Urothelium cell line (cell line): ENCODE data around the gene KRT14.
A peak's percentile ranks its signal among the peaks of the same experiment; 100 is the strongest.
"Not testable (repeated sequence)": the region's sequence is repeated elsewhere in the genome, so short reads cannot be mapped to it uniquely, and the experiment has no call there.

Experiments
- DNase-seq: peaks from one replicate; pipeline ENCODE4 v3.0.0; 2011; ENCODE audit warnings: low spot score, mixed read lengths
- FAIRE-seq: peaks from 2 replicates; lab custom pipeline; 2011; peaks lifted over from hg19 to GRCh38; lab: Jason Lieb, UNC

The KRT14 gene

GRCh38 chr17:41623184-41623861 is 36.6 kb upstream of the KRT14 start:
- FAIRE-seq, DNase-seq: not testable (repeated sequence)

DNA sequence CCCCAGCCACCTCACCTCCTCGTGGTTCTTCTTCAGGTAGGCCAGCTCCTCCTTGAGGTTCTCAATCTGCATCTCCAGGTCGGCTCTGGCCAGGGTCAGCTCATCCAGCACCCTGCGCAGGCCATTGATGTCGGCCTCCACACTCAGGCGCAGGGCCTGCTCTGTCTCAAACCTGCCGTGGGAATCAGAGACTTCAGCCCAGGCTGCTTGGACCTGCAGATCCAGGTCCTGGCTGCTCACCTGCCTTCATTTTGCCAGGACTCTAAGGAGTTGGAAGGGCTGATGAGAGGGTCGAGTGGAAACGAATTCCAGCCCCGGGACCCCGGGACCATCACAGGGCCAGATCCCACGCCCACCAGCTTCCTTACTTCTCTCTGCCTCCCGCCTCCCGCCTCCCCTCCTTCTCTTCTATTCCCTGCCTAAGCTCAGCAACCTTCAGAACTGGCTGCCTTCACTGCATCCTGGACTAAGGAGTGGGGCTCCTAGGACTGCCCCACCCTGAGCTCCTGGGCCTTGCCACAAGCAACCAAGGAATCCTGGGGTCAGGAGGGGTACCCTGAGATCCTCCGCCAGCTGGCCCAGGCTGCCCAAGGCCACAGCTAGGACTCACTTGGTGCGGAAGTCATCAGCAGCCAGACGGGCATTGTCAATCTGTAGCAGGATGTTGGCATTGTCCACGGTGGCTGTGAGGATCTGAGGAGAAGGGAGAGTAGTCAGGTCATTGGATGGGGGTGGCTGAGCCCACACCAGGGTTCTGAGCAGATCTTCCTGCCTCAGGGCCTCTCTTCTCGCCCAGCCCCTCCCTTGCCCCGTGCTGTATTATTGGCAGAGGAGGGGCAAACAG is 35.9 kb upstream of the KRT14 start:
- DNase-seq = not testable (repeated sequence)
- FAIRE-seq = peak; percentile 35

DNA sequence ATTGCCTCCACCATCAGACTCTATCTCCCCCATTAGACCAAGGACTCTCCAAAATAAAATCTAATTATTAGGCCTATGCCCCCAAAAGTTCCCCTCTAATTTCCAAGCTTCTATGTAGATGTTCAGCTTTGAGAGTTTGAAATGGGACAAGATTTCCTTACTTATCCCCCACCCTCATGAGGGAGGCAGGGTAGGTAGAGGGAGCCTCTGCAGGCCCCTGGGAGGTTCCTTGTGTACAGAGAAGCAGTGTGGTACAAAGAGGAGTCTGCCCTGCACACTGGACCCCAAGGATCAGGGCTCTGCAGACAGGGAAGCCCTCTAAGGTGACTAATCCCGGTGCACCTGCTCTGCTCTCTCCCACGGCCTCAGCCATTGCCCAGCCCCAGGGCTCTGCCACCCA is 35.2 kb upstream of the KRT14 start:
- FAIRE-seq (no peak), DNase-seq (no peak)

- FAIRE-seq, DNase-seq: not testable (repeated sequence)
Measured at GRCh38 chr17:41621435-41621817, 34.7 kb upstream of the KRT14 start.

- DNase-seq (no peak), FAIRE-seq (no peak)
Measured at GRCh38 chr17:41620583-41621434, 34.1 kb upstream of the KRT14 start.

DNA sequence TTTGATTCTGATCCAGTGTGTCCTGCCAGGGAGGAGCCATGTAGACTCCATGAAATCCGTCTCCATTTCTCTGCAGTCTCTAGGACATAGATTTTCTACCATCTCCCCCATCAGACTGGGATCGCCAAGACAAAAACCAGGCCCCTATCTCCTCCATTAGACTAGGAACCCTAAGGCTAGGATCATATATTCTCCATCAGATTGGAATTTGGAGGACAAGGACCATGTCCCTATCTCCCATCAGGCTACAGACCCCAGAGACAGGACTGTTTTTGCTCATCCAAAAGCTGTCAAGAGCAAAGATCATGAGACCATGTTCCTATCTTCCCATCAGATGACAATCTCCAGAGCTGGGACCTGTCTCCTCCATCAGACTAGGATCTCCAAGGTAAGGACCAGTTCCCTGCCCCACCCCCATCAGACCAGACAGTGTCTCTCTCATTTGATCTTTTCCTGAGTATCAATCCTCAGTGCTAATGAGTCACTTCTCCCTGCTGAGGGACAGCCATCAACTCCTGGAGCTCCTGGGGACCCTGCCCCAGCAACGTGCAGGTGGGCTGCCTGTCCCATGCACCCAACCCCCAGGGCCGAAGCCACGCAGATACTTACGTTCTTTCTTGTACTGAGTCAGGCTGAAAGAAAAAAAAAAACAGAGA is 33.4 kb upstream of the KRT14 start:
- FAIRE-seq, DNase-seq: not testable (repeated sequence)

- DNase-seq (peak; percentile 46), FAIRE-seq (peak; percentile 66)
Measured at GRCh38 chr17:41619036-41619926, 32.6 kb upstream of the KRT14 start.

- DNase-seq (no peak), FAIRE-seq (no peak)
Measured at GRCh38 chr17:41618341-41619035, 31.8 kb upstream of the KRT14 start.

GRCh38 chr17:41617698-41618097 is 31.0 kb upstream of the KRT14 start:
- DNase-seq (no peak), FAIRE-seq (no peak)

GRCh38 chr17:41617136-41617535 is 30.4 kb upstream of the KRT14 start:
- DNase-seq = no peak
- no peak for FAIRE-seq

DNA sequence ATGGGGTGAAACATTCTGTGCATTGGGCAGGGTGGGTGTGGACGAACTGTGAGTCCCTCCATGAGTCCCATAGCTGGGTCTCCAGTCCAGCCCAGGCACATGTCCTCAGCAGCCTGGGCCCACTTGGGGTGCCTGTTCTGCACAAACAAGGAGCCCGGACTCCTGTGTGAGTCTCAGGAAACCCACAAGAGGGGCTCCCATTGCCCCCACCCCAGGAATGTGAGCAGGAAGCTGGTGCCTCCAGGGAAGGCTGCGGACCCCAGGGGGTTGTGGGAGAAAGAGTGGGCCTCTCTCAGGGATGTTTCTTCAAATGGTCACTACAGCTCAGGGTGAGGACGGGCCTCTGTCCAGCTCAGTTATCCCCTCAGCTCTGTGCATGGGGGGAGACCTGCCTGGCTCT is 29.8 kb upstream of the KRT14 start:
- FAIRE-seq = not testable (repeated sequence)

GRCh38 chr17:41615454-41615853 is 28.8 kb upstream of the KRT14 start:
- FAIRE-seq (peak; percentile 56), DNase-seq (peak; percentile 49)

More for the DNA sequence above, 29.8 kb upstream of the KRT14 start:
- DNase-seq = not testable (repeated sequence)

- DNase-seq, FAIRE-seq: not testable (repeated sequence)
Measured at GRCh38 chr17:41614767-41615166, 28.1 kb upstream of the KRT14 start.

DNA sequence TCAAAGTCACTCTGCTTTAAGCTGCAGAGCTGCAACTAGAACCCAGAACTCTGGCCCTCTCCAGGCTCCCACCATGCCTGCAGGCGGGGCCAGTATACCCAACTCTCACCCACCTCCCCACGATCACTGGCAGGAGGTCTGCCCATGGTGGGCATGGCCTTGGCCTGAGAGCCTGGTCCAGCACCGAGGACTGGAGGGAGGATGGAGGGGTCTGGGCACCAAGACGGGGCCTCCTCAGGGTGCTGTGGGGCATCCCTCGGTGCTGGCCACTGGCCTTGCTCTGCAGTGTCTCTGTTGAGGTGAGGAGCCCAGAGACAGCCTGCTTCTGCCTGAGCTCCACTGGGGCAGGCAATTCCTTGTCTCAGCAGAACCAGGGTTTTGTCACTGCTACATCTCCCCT is 27.4 kb upstream of the KRT14 start:
- FAIRE-seq (no peak), DNase-seq (no peak)

DNA sequence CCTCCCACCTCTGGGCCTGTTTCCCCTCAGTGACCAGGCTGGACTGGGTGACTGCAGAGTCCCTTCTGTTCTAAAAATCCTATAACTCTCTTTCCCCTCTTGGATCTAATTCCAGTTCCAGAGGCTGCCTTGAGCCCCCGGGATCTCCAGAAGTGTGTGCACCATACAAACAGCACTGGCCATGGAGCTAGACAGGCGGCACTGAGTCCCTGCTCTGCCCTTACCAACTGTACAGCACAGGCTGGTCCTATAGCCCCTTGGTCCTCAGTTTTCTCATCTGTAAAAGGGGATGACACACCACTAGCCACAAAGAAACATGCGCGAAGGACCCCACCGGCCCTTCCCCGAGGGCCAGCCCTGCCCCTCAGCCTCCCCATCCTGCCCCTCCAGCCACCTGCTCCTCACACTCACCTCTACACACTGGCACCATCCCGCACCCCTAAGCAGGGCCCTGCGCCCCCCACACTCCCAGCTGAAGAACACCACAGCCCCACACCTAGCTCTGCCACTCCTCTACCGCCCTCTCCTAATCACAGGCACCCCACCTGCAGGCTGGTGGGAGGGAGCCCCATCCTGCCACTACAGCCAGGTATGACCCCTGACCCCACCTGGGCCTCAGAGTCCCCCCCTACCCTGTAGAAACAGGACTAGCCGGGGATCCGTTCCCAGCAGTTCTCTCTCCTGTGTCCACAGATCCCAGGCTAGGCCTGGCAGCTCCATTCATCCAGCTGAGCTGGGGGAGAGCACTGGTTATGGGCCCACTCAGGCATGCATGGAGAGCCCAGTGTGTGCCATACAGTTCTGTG is 26.8 kb upstream of the KRT14 start:
- DNase-seq (no peak), FAIRE-seq (peak; percentile 5)

DNA sequence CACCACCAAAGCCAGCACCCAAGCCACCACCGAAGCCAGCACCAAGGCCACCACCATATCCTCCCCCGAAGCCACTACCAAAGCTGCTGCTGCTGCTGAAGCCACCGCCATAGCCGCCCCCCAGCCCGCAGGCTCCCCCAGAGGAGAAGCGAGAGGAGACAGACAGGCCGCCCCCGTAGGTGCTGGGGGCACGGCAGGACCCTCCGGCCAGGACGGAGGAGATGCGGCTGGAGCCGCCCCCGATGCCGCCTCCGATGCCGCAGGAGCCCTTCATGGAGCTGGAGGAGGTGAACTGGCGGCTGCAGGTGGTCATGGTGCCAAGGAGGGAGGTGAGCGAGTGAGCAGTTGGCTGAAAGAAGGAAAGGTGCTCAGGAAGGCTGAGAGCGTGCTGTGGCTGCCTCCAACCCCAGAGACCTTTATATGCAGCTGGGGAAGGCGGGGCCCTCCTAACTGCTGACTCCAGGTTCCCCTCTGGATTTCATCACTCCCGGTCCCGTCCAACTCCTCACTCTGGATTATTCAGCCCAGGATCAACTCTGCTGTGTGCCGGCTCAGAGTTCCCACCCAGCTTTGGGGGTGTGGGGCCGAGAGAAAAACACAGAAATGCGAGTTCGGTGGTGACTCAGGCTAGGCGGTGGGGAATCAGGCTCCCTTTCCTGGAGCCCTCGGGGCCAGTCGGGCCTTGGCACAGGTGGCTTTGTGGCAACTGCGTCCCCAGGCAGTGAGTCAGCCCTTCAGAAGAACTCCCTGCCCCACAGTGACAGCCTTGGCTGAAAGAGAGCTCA is 25.9 kb upstream of the KRT14 start, which contains the start of gene KRT16:
KRT16 (minus strand) TSS at position 392 of the 785 bp plus-strand sequence; CDS start at position 313, 79 bp downstream.
- DNase-seq = peak; percentile 76
- not testable (repeated sequence) for FAIRE-seq

- no peak for DNase-seq
- FAIRE-seq = no peak
Measured at GRCh38 chr17:41610965-41611640, 24.4 kb upstream of the KRT14 start.
